Neural cell (in vitro differentiated cells): ENCODE data around the gene H1-8. TPM values are rescaled to one million over a fixed set of nuclear protein-coding genes. Genes with fewer than 3 reads are reported as not detected.

Source experiments
- H2AFZ ChIP-seq: fragments of 200-600, 300-800 bp; sonication (generic), shearing (Covaris generic); 2 replicates; pipeline ENCODE4 v1.6.0; 2014; ENCODE audit warnings: low read depth, mild to moderate bottlenecking, antibody characterized with exemption, low read length, moderate library complexity
- H3F3A ChIP-seq: fragments of 200-600 bp; shearing (Covaris generic); 2 replicates; pipeline ENCODE4 v1.6.1; 2016; ENCODE audit warnings: mild to moderate bottlenecking, moderate library complexity, mixed read lengths, antibody characterized with exemption, low read length; ENCODE audit not compliant: insufficient read depth, poor library complexity, severe bottlenecking
- H3K27ac ChIP-seq: fragments of 200-600, 300-800 bp; sonication (generic), shearing (Covaris generic); 2 replicates; pipeline ENCODE4 v1.5.1; 2014; ENCODE audit warnings: mild to moderate bottlenecking, low read length, moderate library complexity
- H3K27me3 ChIP-seq: fragments of 300-800, 200-600 bp; sonication (generic), shearing (Covaris generic); 2 replicates; pipeline ENCODE4 v1.6.0; 2014; ENCODE audit warnings: mild to moderate bottlenecking, low read depth, low read length, moderate library complexity; ENCODE audit not compliant: insufficient read depth
- H3K36me3 ChIP-seq: fragments of 300-800, 200-600 bp; sonication (generic), shearing (Covaris generic); 2 replicates; pipeline ENCODE4 v1.5.1; 2014; ENCODE audit warnings: mild to moderate bottlenecking, antibody characterized with exemption, low read length, moderate library complexity; ENCODE audit not compliant: insufficient read depth
- H3K4me2 ChIP-seq: fragments of 300-800, 200-600 bp; sonication (generic), shearing (Covaris generic); 2 replicates; pipeline ENCODE4 v1.6.0; 2014; ENCODE audit warnings: mild to moderate bottlenecking, low read length
- H3K4me3 ChIP-seq: fragments of 300-800, 200-600 bp; sonication (generic), shearing (Covaris generic); 2 replicates; pipeline ENCODE4 v1.5.1; 2014; ENCODE audit warnings: mild to moderate bottlenecking, low read length, moderate library complexity
- H3K79me2 ChIP-seq: fragments of 200-600 bp; shearing (Covaris generic); replicated peaks from 2 replicates; pipeline ENCODE4 v1.6.0; 2014; ENCODE audit warnings: mild to moderate bottlenecking, low read length, moderate library complexity; ENCODE audit not compliant: insufficient read depth
- H3K9ac ChIP-seq: fragments of 300-800, 200-600 bp; sonication (generic), shearing (Covaris generic); 2 replicates; pipeline ENCODE4 v1.6.1; 2016; ENCODE audit warnings: mild to moderate bottlenecking, low read length, mixed read lengths
- H3K9me2 ChIP-seq: fragments of 200-600 bp; shearing (Covaris generic); 2 replicates; pipeline ENCODE4 v1.6.1; 2016; ENCODE audit warnings: mild to moderate bottlenecking, low read length, mixed read lengths; ENCODE audit not compliant: insufficient read depth
- H3K9me3 ChIP-seq: fragments of 200-600, 300-800 bp; sonication (generic), shearing (Covaris generic); 2 replicates; pipeline ENCODE4 v1.6.1; 2016; ENCODE audit warnings: mild to moderate bottlenecking, mixed run types, low read length, moderate library complexity, mixed read lengths
- H4K20me1 ChIP-seq: fragments of 200-600 bp; shearing (Covaris generic); 2 replicates; pipeline ENCODE4 v1.6.1; 2016; ENCODE audit warnings: mild to moderate bottlenecking, mixed run types; ENCODE audit not compliant: insufficient read depth
- EP300 ChIP-seq: fragments of 450-650 bp; conservative IDR thresholded peaks from 2 replicates; pipeline ENCODE4 v1.6.1; 2014; ENCODE audit warnings: antibody characterized with exemption, mild to moderate bottlenecking, moderate library complexity; ENCODE audit not compliant: poor library complexity, severe bottlenecking
- EZH2 ChIP-seq: fragments of 200-600, 300-800 bp; shearing (Covaris generic), sonication (generic); IDR thresholded peaks from 2 replicates; pipeline ENCODE4 v1.6.1; 2014; ENCODE audit warnings: antibody characterized with exemption, low read length, borderline replicate concordance, mild to moderate bottlenecking; ENCODE audit not compliant: insufficient read depth, poor library complexity, severe bottlenecking
- MXI1 ChIP-seq: fragments of 450-650 bp; conservative IDR thresholded peaks from 2 replicates; pipeline ENCODE4 v1.6.1; 2014; ENCODE audit warnings: antibody characterized with exemption, mild to moderate bottlenecking; ENCODE audit not compliant: poor library complexity, severe bottlenecking
- POLR2AphosphoS5 ChIP-seq: IDR thresholded peaks from 2 replicates; pipeline ENCODE4 v1.6.1; 2012
- RAD21 ChIP-seq: fragments of 450-650 bp; conservative IDR thresholded peaks from 2 replicates; pipeline ENCODE4 v1.6.1; 2014; ENCODE audit warnings: antibody characterized with exemption, mild to moderate bottlenecking, moderate library complexity
- REST ChIP-seq: IDR thresholded peaks from 2 replicates; pipeline ENCODE4 v1.6.1; 2012; ENCODE audit warnings: borderline replicate concordance
- SMC3 ChIP-seq: fragments of 450-650 bp; conservative IDR thresholded peaks from 2 replicates; pipeline ENCODE4 v1.6.1; 2014; ENCODE audit warnings: antibody characterized with exemption, mild to moderate bottlenecking, moderate library complexity; ENCODE audit not compliant: poor library complexity
- TAF1 ChIP-seq: IDR thresholded peaks from 2 replicates; pipeline ENCODE4 v1.6.1; 2012; ENCODE audit warnings: low read depth
- polyA plus RNA-seq: library from polyadenylated mRNA; depleted of rRNA; stranded (reverse); fragments of >200 nt; gene quantifications from 2 replicates; pipeline ENCODE4 v1.2.3, GENCODE V29; 2014
- TF ChIP-seq, protein P1 (sequence below): fragments of 450-650 bp; IDR thresholded peaks from 2 replicates; pipeline ENCODE4 v1.5.1; 2014; ENCODE audit warnings: antibody characterized with exemption, mild to moderate bottlenecking, moderate library complexity; ENCODE audit not compliant: poor library complexity, severe bottlenecking

Gene H1-8
- polyA plus RNA-seq, 1 donor from 2014 or later: not detected

GRCh38 chr3:129503471-129504291, 39.3 kb upstream of the H1-8 start:
- H3K4me3 ChIP-seq: no peak overlapping the region

DNA sequence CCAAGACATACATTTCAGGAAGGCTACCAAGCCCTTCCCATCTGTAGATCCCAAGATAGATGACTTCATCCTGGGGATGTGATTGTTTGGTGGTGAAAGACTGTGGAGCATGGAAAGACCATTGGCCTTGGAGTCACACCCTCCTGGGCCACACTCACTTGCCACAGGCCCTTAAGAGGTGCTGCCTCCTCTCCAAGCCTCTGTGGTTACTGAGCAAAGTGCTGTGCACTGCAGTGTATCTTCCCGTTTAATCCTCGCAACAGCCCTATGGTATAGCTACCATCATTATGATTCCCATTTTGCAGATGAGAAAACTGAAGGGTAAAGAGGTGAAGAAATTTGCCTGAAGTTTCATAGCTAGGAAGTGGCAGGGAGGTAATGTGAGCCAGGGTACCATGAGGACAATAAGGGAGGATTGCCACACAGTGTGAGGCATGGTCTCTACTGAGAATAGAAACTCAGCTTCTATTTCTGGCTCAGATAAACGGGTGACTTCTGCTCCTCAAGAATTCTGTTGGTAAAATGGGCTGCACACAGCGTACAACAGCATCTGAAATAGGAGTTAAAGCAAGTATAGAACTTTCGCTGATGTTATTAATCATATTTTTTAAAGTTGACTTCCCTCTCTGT, 38.4 kb upstream of the H1-8 start:
- Histone ChIP-seq H3K27me3 (no peaks in the 10 kb centered on the region), H4K20me1 (no peaks in the 10 kb centered on the region), H3K9ac (no peak overlapping the region), H3F3A (no peaks in the 10 kb centered on the region), H3K4me3 (no peak overlapping the region), H3K36me3 (no peaks in the 10 kb centered on the region), H3K27ac (no peak overlapping the region), H3K9me2 (no peaks in the 10 kb centered on the region), H3K79me2 (no peaks in the 10 kb centered on the region), H2AFZ (no peak overlapping the region), H3K4me2 (no peak overlapping the region), H3K9me3 (no peaks in the 10 kb centered on the region)
- no peak for TF ChIP-seq EZH2
- TF ChIP-seq, protein P1, sequence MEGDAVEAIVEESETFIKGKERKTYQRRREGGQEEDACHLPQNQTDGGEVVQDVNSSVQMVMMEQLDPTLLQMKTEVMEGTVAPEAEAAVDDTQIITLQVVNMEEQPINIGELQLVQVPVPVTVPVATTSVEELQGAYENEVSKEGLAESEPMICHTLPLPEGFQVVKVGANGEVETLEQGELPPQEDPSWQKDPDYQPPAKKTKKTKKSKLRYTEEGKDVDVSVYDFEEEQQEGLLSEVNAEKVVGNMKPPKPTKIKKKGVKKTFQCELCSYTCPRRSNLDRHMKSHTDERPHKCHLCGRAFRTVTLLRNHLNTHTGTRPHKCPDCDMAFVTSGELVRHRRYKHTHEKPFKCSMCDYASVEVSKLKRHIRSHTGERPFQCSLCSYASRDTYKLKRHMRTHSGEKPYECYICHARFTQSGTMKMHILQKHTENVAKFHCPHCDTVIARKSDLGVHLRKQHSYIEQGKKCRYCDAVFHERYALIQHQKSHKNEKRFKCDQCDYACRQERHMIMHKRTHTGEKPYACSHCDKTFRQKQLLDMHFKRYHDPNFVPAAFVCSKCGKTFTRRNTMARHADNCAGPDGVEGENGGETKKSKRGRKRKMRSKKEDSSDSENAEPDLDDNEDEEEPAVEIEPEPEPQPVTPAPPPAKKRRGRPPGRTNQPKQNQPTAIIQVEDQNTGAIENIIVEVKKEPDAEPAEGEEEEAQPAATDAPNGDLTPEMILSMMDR: no peak

More at GRCh38 chr3:129503471-129504291, 39.3 kb upstream of the H1-8 start:
- TF ChIP-seq TAF1 (no peak), REST (no peak), SMC3 (no peak), MXI1 (no peak), RAD21 (no peak), EZH2 (no peak), EP300 (no peak), POLR2AphosphoS5 (no peak)
- TF ChIP-seq, protein P1: no peak
- Histone ChIP-seq H3K27me3 (no peaks in the 10 kb centered on the region), H3K36me3 (no peaks in the 10 kb centered on the region), H4K20me1 (no peaks in the 10 kb centered on the region), H3K27ac (no peak overlapping the region), H3K79me2 (no peaks in the 10 kb centered on the region), H3K4me2 (no peak overlapping the region), H3K9me3 (no peaks in the 10 kb centered on the region), H3K9me2 (no peaks in the 10 kb centered on the region), H2AFZ (no peak overlapping the region), H3F3A (no peaks in the 10 kb centered on the region), H3K9ac (no peak overlapping the region)
